BJ (cell line): Measurements from ENCODE around the gene ALPG. TPM values are rescaled to one million over a fixed set of nuclear protein-coding genes. Genes with fewer than 3 reads are reported as not detected.
"Not testable (repeated sequence)": the region's sequence is repeated elsewhere in the genome, so short reads cannot be mapped to it uniquely, and the experiment has no call there.

Source experiments
- CTCF ChIA-PET: fragments of 350-600 bp; formaldehyde crosslinking; extraction: SDS; loops from one replicate; lab custom pipeline; 2021; ENCODE audit warnings: antibody characterized with exemption, inconsistent platforms; lab: Yijun Ruan, JAX
- POLR2A ChIA-PET: fragments of 300-600 bp; sonication (Branson Sonifier 250); formaldehyde crosslinking; extraction: SDS; loops from one replicate; lab custom pipeline; 2021; ENCODE audit warnings: antibody characterized with exemption; lab: Charles Lee
- DNase-seq: peaks from one replicate; pipeline ENCODE4 v3.0.0-alpha.2; 2011; ENCODE audit warnings: low read depth
- H3K27me3 ChIP-seq: 2 replicates; pipeline ENCODE4 v1.6.0; 2011; ENCODE audit warnings: low read length; ENCODE audit not compliant: control insufficient read depth, insufficient read depth
- H3K36me3 ChIP-seq: 2 replicates; pipeline ENCODE4 v1.5.1; 2011; ENCODE audit warnings: low read length; ENCODE audit not compliant: control insufficient read depth, insufficient read depth
- H3K4me3 ChIP-seq: 2 replicates; pipeline ENCODE4 v1.5.1; 2011; ENCODE audit warnings: low read depth, mild to moderate bottlenecking, control low read depth, low read length
- CTCF ChIP-seq: IDR thresholded peaks from 2 replicates; pipeline ENCODE4 v1.5.1; 2011; ENCODE audit warnings: low read depth, mild to moderate bottlenecking, control low read depth, inconsistent platforms, low read length, moderate library complexity; ENCODE audit not compliant: insufficient read depth
- polyA plus RNA-seq: library from polyadenylated mRNA; depleted of rRNA; stranded (reverse); fragments of >200 nt; gene quantifications from 2 replicates; pipeline ENCODE4 v1.2.3, GENCODE V29; 2011

The ALPG gene
- polyA plus RNA-seq, 1 experiment = not detected

DNA sequence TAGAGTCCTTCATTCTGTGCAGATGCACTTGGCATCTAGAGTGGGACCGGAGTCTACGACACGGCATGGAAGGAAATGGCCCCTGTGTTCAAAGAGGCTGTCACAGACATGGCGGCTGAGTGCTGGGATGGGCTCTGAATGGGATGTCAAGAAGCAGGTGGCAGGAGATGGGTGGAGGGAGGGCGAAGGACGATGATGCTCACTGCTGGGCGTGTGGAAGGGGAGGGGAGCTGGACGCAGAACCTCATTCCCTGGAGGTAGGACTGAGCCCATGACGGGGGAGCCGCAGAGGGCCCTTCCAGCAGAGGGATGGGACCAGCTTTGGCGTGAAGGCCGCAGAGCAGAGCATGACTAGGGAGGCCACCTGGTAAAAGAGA lies 30.5 kb downstream of the ALPG start:
- no peak for TF ChIP-seq CTCF
- CTCF ChIA-PET = interaction anchor here (1.1 to 3.1 kb wide), 7 partner anchors 10 to 531 kb away, joined by 3 to 14 read pairs (median 4); no protein-coding TSS in a partner anchor
- POLR2A ChIA-PET = no interaction called here
- Histone ChIP-seq H3K27me3 (peaks cover 1% of the 10 kb centered on the region; the same call in 1 of the 2 replicates), H3K36me3 (no peaks in the 10 kb centered on the region), H3K4me3 (no peak overlapping the region)
- no peak for DNase-seq

DNA sequence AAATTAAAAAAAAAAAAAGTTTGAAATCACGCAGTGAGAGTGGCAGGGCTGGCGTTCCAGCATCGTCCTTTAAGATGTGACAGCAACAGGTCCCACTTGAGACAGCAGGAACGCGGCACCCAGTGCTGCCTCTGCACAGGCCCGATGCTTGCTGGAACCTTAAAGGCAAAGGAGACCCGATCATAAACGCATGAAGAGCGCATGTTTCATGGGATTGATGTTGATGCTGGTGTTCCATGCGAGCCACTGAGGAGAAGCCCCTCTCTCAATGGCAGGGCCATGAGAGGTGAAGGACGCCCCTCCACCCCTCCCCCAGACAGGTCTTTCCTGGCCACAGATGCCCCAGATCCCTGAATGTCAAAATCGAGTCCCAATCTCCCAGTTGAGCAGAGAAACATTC lies 31.4 kb downstream of the ALPG start:
- DNase-seq = no peak
- H3K36me3 ChIP-seq = no peaks in the 10 kb centered on the region
- H3K4me3 ChIP-seq = no peak overlapping the region
- no peak for TF ChIP-seq CTCF
- ChIA-PET CTCF (interaction anchor here (1.2 to 3.1 kb wide), 4 partner anchors 9 to 513 kb away, joined by 3 to 14 read pairs (median 7); no protein-coding TSS in a partner anchor), POLR2A (no interaction called here)
- peaks cover 1% of the 10 kb centered on the region; the same call in 1 of the 2 replicates for H3K27me3 ChIP-seq

DNA sequence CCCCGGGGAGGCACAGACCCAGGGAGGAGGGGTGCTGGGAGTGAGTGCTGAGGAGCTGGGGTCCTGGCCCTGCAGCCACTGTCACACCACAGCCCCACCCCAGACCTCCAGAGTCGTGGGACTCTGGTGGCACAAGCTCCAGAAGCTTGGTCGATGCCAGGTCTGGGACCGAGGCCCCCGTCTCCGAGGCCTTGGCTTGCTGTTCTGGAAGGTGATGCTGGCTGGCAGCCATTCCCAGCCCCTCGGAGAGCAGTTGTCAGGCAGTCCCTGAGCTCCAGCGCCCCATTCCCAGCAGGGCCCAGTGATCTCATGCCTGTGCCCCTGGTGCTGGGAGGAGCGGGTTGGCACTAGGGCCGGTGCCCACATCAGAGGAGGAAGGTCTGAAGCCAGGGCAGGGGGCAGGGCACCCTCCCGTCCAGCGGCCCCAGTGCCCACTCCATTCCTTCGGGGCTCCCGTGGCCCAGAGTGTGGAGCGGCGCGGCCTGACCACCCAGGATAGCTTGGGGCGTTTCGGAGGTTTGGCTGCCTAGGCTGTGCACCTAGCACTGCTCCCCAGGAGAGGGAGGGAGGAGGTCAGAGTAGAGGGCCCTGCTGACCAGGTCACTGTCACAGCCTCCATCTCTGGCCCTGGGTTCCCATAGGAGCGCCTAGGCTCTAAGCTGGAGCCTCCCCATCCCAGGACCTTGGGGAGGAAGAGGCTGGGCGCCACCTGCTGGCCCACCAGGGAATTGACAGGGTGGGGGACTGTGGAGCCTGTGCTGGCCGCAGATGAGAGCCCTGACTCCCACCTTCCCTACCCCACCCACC lies 32.5 kb downstream of the ALPG start:
- H3K27me3 ChIP-seq = peaks cover 1% of the 10 kb centered on the region; the same call in 1 of the 2 replicates
- CTCF ChIA-PET = interaction anchor here (0.6 to 3.9 kb wide), 35 partner anchors 9 to 588 kb away, joined by 3 to 35 read pairs (median 5); no protein-coding TSS in a partner anchor
- POLR2A ChIA-PET = no interaction called here
- H3K4me3 ChIP-seq = no peak overlapping the region
- no peaks in the 10 kb centered on the region for H3K36me3 ChIP-seq
- peak; percentile 49; the same call in 1 of the 2 replicates for TF ChIP-seq CTCF
- no peak for DNase-seq

DNA sequence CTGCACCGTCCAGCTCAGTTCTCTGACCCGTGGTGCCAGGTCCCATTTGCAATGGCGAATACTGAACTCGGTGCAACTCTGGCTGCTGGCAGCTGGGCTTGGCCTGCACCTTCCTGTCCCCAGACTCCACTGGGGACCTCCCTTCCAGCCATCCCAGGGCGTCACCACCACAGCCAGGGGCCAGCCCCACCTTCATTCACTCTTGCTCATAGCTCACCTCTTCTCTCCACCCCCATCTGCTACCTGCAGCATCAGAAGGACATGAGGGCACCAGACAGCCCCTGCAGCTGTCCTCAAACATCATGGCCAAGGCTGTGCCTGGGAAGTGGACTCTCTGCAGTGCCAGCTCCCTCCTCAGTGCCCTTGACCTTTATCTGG lies 33.1 kb downstream of the ALPG start:
- Histone ChIP-seq H3K36me3 (no peaks in the 10 kb centered on the region), H3K4me3 (no peak overlapping the region), H3K27me3 (peaks cover 1% of the 10 kb centered on the region; the same call in 1 of the 2 replicates)
- no peak for TF ChIP-seq CTCF
- CTCF ChIA-PET = interaction anchor here (0.7 to 3.9 kb wide), 29 partner anchors 12 to 589 kb away, joined by 3 to 35 read pairs (median 5); no protein-coding TSS in a partner anchor
- POLR2A ChIA-PET = no interaction called here
- DNase-seq = no peak

DNA sequence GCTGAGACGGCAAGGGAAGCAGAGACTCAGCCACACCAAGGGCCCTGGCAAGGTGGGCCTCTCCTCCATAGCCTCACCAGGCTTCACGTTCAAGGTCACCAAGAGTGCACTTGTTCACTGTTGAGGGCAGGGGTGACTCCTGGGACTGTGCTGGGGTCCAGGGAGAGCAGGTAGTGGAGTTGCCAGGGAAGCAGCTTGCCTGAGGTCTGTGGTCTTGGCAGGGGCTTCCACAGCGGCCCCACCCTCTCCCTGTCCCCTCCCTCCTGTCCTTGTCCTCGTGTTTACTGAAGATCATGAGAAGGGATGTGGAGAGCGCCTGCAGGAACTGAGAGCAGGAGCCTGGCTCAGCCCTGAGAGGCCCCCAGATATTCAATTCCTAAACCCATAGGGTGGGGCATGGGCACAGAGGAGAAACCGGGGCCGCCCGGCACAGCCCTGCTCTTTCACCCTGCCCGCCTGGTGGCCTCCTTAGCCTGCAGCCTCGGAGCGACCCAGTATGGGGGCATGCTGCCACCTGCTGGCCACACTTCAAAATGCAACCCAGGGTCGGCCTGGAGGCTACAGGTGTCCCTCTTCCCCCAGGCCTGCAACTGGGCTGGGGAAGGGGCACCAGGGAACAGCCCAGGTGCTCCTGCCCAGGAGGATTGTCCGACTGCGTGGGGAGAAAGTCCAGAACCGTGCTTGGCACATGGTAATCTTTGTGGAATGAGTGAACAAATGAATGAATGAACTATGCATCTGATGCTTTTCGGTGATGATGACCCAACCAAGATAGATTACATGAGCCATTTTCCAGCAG lies 33.8 kb downstream of the ALPG start:
- peak; percentile 88 for TF ChIP-seq CTCF
- H3K4me3 ChIP-seq, H3K27me3 ChIP-seq, H3K36me3 ChIP-seq, DNase-seq: not testable (repeated sequence)
- ChIA-PET CTCF (interaction anchor here (0.9 to 3.9 kb wide), 23 partner anchors 16 to 589 kb away, joined by 3 to 35 read pairs (median 6); no protein-coding TSS in a partner anchor), POLR2A (interaction anchor here (0.6 kb wide), 1 partner anchor 811 kb away, joined by 3 read pairs; the partner anchor contains the start of gene ATG16L1)
